Fibroblast of the aortic adventitia (primary cell): ENCODE measurements around the gene JARID2. TPM values are rescaled to one million over a fixed set of nuclear protein-coding genes. Genes with fewer than 3 reads are reported as not detected.

ENCODE experiments used
- DNase-seq: peaks from one replicate; pipeline ENCODE4 v3.0.0-alpha.2; 2010; ENCODE audit warnings: low read depth
- H3K4me3 ChIP-seq: 2 replicates; pipeline ENCODE4 v1.5.1; 2011; ENCODE audit warnings: low read depth, mild to moderate bottlenecking, control low read depth, low read length, moderate library complexity
- total RNA-seq: library from RNA; depleted of rRNA; stranded (reverse); fragments of >200 nt; gene quantifications from 2 replicates; pipeline ENCODE4 v1.2.3, GENCODE V29; 2012; ENCODE audit warnings: low replicate concordance
- TF ChIP-seq, protein P1 (sequence below): IDR thresholded peaks from 2 replicates; pipeline ENCODE4 v1.5.1; 2011; ENCODE audit warnings: mild to moderate bottlenecking, low read length, control low read depth, inconsistent platforms; ENCODE audit not compliant: insufficient read depth

JARID2 gene
- total RNA-seq, 1 donor, result 8.3 TPM

DNA sequence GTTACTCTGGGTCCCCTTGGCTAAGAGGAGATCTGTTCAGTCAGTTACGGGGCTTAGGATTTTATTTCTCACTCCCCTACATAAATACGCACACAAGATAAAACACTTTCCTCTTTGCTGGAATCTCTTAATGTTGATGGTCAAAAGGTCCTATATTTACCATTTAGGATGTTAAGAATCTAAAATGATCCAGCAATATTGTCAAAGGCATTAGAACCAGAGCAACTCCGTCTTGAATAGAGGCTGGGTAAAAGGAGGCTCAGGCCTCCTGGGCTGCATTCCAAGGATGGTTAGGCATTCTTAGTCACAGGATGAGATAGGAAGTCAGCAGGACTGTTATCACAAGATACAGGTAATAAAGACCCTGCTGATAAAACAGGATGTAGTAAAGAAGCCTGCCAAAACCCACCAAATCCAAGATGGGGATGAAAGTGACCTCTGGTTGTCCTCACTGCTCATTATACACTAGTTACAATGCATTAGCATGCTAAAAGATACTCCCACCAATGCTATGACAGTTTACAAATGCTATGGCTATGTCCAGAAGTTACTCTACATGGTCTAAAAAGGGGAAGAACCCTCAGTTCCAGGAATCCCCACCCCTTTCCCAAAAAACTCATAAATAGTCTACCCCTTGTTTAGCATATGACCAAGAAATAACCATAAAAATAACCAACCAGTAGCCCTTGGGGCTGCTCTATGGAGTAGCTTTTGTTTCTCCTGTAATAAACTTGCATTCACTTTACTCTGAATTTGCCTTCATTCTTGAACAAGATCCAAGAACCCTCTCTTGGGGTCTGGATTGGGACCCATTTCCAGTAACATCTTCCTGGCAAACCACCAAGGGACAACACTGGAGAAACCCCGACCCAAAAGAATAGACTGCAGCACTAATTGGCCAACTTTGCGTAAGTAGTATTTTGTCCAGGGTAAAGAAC is 309.5 kb downstream of the JARID2 start:
- H3K4me3 ChIP-seq, result no peak overlapping the region
- TF ChIP-seq, protein P1, sequence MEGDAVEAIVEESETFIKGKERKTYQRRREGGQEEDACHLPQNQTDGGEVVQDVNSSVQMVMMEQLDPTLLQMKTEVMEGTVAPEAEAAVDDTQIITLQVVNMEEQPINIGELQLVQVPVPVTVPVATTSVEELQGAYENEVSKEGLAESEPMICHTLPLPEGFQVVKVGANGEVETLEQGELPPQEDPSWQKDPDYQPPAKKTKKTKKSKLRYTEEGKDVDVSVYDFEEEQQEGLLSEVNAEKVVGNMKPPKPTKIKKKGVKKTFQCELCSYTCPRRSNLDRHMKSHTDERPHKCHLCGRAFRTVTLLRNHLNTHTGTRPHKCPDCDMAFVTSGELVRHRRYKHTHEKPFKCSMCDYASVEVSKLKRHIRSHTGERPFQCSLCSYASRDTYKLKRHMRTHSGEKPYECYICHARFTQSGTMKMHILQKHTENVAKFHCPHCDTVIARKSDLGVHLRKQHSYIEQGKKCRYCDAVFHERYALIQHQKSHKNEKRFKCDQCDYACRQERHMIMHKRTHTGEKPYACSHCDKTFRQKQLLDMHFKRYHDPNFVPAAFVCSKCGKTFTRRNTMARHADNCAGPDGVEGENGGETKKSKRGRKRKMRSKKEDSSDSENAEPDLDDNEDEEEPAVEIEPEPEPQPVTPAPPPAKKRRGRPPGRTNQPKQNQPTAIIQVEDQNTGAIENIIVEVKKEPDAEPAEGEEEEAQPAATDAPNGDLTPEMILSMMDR, result no peak
- DNase-seq, result no peak

GRCh38 chr6:15556711-15557110 is 310.8 kb downstream of the JARID2 start:
- no peak for DNase-seq
- no peak overlapping the region for H3K4me3 ChIP-seq
- TF ChIP-seq, protein P1, result no peak

DNA sequence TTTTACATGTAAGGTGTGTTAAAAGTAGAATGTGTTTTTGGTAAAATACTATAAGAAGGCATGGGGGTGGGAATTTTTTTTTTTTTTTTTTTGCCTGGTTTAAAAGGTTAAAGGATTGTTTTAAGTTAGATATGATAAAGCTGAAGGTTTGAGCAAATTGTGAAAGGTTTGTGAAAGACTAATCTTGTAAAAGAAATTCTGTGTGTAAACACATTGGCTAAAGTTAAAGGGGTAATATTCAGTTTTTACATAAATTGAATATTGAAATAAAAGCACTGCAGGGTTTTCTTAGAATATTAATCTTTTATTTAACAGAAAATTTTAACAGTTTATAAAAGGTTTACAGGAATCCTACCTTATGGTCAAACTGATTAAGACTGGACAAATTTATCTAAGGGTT is 311.3 kb downstream of the JARID2 start:
- no peak overlapping the region for H3K4me3 ChIP-seq
- TF ChIP-seq, protein P1, result no peak
- DNase-seq, result no peak

GRCh38 chr6:15560713-15561112 is 314.8 kb downstream of the JARID2 start:
- TF ChIP-seq, protein P1, result no peak
- DNase-seq, result no peak
- H3K4me3 ChIP-seq, result no peak overlapping the region

DNA sequence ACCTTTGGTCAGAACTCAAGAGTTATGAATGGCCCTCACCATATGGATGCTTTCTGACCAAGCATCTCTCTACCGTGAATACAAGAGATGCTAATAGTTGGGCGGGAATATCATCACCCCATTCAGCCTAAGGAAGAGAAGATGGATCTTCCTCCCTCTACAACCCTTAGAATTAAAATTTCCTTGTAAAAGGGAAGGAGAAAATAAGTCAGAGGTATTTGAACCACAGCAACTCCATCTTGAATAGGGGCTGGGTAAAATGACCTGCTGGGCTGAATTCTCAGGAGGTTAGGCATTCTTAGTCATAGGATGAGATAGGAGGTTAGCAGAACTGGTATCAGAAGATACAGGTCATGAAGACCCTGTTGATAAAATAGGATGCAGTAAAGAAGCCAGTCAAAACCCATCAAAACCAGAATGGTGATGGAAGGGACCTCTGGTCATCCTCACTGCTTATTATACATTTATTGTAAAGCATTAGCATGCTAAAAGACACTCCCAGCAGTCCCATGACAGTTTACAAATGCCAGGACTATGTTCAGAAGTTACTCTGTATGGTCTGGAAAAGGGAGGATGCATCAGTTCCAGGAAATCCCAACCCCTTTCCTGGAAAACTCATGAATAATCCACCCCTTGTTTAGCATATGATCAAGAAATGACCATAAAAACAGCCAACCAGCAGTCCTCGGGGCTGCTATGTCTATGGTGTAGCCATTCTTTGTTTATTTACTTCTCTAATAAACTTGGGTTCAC is 315.8 kb downstream of the JARID2 start:
- peak; percentile 31 for DNase-seq
- TF ChIP-seq, protein P1, result no peak
- H3K4me3 ChIP-seq, result no peak overlapping the region

- no peak overlapping the region for H3K4me3 ChIP-seq
- TF ChIP-seq, protein P1, result no peak
- no peak for DNase-seq
These were observed 317.1 kb downstream of the JARID2 start for GRCh38 chr6:15562977-15563376.
